LoVo (cell line): ENCODE measurements around the gene GPR160.
"Not testable (repeated sequence)": the region's sequence is repeated elsewhere in the genome, so short reads cannot be mapped to it uniquely, and the experiment has no call there.

Source experiments
- DNase-seq: peaks from one replicate; pipeline ENCODE4 v3.0.0-alpha.2; 2016; ENCODE audit warnings: low spot score

The GPR160 gene

GRCh38 chr3:170037463-170038433 lies at the start of gene GPR160:
Gene GPR160 (plus strand): TSS chr3:170037995. CDS start chr3:170083973, 45,978 bp downstream.
- DNase-seq: peak; percentile 87

- no peak for DNase-seq
Observed at GRCh38 chr3:169990431-169990830, 47.4 kb upstream of the GPR160 start.

- no peak for DNase-seq
Observed at GRCh38 chr3:169992156-169992555, 45.6 kb upstream of the GPR160 start.

GRCh38 chr3:169992781-169993180 lies 45.0 kb upstream of the GPR160 start:
- DNase-seq: no peak

- DNase-seq: no peak
Observed at GRCh38 chr3:169993761-169994160, 44.0 kb upstream of the GPR160 start.

- no peak for DNase-seq
Observed at GRCh38 chr3:169996063-169996462, 41.7 kb upstream of the GPR160 start.

- no peak for DNase-seq
Observed at GRCh38 chr3:169998668-169999131, 39.1 kb upstream of the GPR160 start.

GRCh38 chr3:169999433-169999832 lies 38.4 kb upstream of the GPR160 start:
- DNase-seq: no peak

- DNase-seq: no peak
Observed at GRCh38 chr3:170000051-170000450, 37.7 kb upstream of the GPR160 start.

GRCh38 chr3:170002231-170002630 lies 35.6 kb upstream of the GPR160 start:
- DNase-seq: no peak

GRCh38 chr3:170002879-170003278 lies 34.9 kb upstream of the GPR160 start:
- DNase-seq: no peak

GRCh38 chr3:170003881-170004356 lies 33.9 kb upstream of the GPR160 start:
- no peak for DNase-seq

GRCh38 chr3:170007031-170007663 lies 30.6 kb upstream of the GPR160 start:
- DNase-seq: no peak

GRCh38 chr3:170010498-170010897 lies 27.3 kb upstream of the GPR160 start:
- no peak for DNase-seq

GRCh38 chr3:170012683-170013400 lies 25.0 kb upstream of the GPR160 start:
- DNase-seq: no peak

- no peak for DNase-seq
Observed at GRCh38 chr3:170016057-170016456, 21.7 kb upstream of the GPR160 start.

- DNase-seq: not testable (repeated sequence)
Observed at GRCh38 chr3:170019306-170019705, 18.5 kb upstream of the GPR160 start.

- no peak for DNase-seq
Observed at GRCh38 chr3:170021083-170021482, 16.7 kb upstream of the GPR160 start.

- no peak for DNase-seq
Observed at GRCh38 chr3:170022336-170022735, 15.5 kb upstream of the GPR160 start.

GRCh38 chr3:170023165-170023564 lies 14.6 kb upstream of the GPR160 start:
- DNase-seq: no peak

GRCh38 chr3:170024581-170024980 lies 13.2 kb upstream of the GPR160 start:
- DNase-seq: no peak
